Umbilical cord (tissue), 2 donors: ENCODE results near the gene PDE6H. TPM values are rescaled to one million over a fixed set of nuclear protein-coding genes. Genes with fewer than 3 reads are reported as not detected.

Source experiments
- DNase-seq: peaks from one replicate; pipeline ENCODE4 v3.0.0-alpha.2; 2015; ENCODE audit warnings: low spot score
- total RNA-seq: library from RNA; depleted of rRNA; stranded (reverse); fragments of >200 nt; gene quantifications from one replicate; pipeline ENCODE4 v1.2.3, GENCODE V29; 2014; ENCODE audit warnings: low replicate concordance; ENCODE audit not compliant: insufficient read depth

The PDE6H gene
- total RNA-seq, 1 donor from 2014 or later: not detected

DNA sequence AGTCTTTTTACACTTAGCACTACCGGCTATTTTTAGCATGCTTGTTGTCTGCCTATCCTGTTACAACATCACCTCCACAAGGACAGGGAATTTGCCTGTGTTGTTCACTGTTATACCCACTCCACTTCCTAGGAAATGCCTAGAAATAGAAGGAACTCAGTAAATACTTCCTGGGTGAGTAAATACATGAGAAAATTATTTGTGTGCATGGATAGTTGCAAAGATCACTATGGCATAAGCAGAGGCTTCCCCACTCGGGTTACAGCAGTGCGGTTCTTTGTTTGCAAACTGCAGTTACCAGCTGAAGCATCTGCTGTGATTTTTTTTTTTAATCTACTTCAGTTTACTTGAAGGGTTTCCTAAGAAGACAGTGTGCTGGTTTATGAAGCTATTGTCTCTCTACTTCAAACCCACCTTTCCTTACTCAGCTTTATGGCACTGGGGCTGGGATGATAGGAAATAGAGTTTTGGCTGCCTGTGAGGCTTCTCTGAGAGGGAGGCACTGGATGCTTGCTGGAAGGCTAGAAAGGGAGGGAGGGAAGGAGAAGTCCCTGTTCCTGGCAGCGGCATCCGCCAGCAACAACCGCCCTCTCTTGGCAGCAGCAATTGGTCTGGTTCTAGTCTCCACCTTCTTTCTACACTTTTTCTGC, 29.0 kb downstream of the PDE6H start:
- peak; percentile 85 for DNase-seq

DNA sequence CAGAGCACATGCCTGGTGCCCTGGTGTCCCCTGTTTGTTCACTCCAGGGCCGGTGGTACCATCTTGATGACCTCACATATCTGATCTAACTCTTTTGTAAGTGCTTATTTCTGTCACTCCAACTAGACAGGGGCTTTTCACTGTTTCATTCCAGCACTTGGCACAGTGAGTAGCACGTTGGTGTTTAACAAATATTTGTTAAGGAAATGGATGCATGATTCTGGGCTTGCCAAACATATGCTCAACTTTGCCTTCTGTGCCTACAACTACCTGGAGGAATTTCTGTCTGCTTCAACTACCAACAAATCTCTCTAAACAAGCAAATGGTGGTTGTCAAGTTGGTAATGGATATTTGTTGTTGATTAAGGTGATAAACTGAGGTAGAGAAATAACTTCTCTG, 31.6 kb downstream of the PDE6H start:
- DNase-seq: no peak

DNA sequence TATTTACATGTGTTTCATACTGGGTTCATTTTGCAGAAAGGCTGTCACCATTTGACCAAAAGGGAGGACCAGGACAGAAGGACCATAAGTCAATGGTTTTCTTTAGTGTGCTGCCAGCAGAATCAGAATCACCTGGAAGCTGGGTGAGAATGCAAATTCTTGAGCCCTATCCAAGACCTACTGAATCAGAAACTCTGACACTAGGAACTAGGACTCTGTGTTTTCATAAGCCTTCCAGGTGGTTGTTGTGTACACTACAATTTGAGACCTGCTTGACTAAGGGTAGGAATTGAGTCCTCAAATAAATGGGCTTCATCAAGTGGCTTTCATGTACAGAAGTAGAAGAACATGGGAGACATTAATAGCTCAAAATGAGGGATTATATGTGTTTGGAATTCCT, 32.2 kb downstream of the PDE6H start:
- DNase-seq: no peak

DNA sequence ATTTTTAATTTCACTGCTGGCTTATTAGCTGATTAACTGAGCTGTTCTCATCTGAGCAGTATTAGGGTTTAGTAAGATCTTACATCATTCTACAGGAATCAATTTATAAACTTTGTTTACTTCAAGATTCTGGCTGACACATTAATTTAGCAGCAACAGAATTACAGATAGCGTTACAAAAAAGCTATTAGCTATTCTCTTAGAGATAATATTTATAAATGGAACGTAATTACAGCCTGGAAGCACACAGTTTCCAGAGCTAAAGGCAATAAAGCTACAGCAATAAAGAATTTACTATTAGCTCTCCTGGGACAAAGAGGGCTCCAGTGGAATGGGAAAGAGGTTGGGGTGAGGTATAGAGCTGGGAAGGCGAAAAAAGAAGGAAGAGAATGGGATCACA, 34.7 kb downstream of the PDE6H start:
- no peak for DNase-seq

DNA sequence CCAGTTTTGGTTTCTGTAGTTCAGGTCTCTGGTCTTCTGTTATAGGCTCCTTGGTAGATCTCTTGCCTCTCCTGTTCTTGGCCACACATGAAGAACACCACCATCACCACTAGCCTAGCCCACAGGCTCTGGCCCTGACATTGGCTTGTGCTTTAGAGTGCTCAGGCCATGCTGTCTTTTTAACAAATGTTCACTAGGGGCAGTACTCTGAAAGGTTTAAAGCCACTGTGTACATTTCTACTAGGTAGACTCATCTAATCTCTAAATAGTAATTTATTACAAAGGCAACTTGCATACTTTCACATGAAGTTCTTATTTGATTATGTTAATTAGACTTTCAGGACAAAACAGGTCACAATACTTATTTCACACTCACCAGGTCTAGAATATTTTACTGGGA, 38.3 kb downstream of the PDE6H start:
- no peak for DNase-seq

DNA sequence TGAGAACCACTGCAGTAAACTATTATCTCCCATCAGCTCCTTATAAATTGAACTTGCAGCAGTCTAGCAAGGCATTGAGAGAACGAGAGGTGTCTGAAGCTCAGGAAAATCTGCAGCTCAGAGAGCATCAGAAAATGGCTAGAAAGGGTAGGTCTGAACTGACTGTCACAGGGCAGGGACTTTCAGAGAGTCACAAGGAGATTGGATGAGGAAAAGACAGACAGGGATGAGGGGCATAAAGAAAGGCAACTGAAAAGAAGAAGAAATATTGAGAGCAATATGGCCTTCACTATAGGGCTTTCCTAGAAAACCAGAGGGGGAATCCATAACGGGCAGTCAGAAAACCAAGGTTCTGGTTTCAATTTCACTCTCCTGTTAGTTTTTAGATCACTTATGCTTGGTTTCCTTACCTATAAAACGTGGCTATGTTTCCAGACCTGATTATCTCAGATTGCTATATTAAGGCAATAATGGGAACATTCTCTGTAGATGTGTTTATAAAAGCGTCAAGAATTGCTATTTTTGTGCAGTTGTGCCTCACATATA, 40.9 kb downstream of the PDE6H start:
- DNase-seq: no peak

DNA sequence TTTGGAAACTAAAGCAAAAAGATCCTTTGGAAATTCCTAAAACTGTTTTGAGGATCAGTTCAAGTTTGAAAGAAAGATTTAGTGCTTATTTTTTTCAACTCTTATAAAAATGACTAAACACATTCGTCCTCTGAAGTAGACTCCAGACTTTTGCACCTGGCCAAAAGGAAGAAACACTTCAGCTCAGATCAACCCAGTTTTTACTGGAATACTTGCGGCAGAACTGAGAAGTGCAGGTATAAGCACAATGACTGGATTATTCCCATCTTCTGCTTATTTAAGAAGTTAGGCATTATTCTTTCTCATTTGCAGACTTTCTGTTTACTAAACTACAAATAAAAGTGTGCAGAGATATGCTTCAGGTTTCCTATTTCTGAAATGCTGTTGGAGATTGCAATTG, 41.9 kb downstream of the PDE6H start:
- no peak for DNase-seq

DNA sequence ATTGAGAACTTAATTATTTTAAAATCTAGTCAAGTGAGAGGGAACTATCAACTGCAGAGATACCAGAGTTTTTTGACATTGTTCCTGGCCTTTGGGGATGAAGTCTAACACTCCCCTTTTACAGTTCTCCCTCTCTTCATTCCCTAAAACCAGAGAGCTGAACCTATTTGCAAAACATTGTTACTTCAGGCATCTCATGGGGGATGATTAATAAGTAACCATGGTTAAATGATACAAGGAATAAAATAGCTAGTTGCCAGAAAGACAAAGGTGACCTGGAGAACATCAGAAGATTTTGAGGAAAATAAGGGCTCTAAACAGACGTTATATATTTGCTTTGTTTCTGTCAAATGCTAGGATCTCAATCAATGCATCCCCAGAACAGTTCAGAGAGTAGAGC, 42.3 kb downstream of the PDE6H start:
- no peak for DNase-seq

DNA sequence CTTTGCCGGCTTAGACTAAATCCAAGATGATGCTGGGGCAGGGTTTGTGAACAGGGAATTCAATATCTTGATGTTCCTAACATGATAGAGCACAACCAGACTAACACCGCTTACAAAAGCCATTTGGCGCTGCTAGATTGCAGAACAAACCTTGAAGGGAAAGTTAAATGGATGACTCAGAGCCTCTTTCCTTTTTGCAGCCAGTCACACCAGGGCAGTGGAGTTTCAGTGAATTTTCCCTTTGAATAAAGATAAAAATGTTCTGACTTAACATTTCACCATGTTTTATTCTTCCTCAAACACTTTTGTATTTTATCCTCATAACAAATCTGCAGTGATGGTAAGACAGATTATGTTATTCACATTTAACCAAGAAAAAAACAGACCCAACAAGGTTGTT, 47.3 kb downstream of the PDE6H start:
- no peak for DNase-seq

Other genes with a start within 250 kb of the PDE6H start
- gene WBP11, start 169.6 kb upstream of the PDE6H start, total RNA-seq: 18.5 TPM
- 3.6 TPM for gene C12orf60, start 169.4 kb upstream of the PDE6H start, total RNA-seq
- 18.5 TPM for gene SMCO3, start 158.9 kb upstream of the PDE6H start, total RNA-seq
- 46.9 TPM for gene ART4, start 129.5 kb upstream of the PDE6H start, total RNA-seq
- gene MGP, start 87.2 kb upstream of the PDE6H start, total RNA-seq: 434 TPM
- 0.24 TPM for gene ERP27, start 34.5 kb upstream of the PDE6H start, total RNA-seq
- 60.2 TPM for gene ARHGDIB, start 11.4 kb upstream of the PDE6H start, total RNA-seq
- 33.7 TPM for gene RERG, start 248.4 kb downstream of the PDE6H start, total RNA-seq